ENCODE measurements around the gene LRIT2. TPM values are rescaled to one million over a fixed set of nuclear protein-coding genes. Genes with fewer than 3 reads are reported as not detected.

The LRIT2 gene
- total and polyA plus RNA-seq, 9 of the 15 experiments (the other 6 are each of a cell fraction or from before 2014, with no cell fraction given), result not detected

GRCh38 chr10:84258034-84258695 is 32.8 kb upstream of the LRIT2 start (continued):
- TF ChIP-seq ARID3B (CRISPR knock-in tag; IDR thresholded peaks at IDR 0.05; ENCODE audit: borderline replicate concordance), result no peak
- no peak for TF ChIP-seq JUND (IDR thresholded peaks at IDR 0.05; ENCODE audit: borderline replicate concordance, low read depth, low read length)
- TF ChIP-seq JUND (tag; IDR thresholded peaks at IDR 0.05; ENCODE audit: borderline replicate concordance, low read depth, low read length), result peak; percentile 15; the same call in 1 of the 3 replicates
- TF ChIP-seq RBM15 (IDR thresholded peaks at IDR 0.05; ENCODE audit: insufficient read depth, low read length), result no peak
- no peak for TF ChIP-seq ETV5 (CRISPR knock-in tag; IDR thresholded peaks at IDR 0.05; ENCODE audit: low read depth)
- TF ChIP-seq BRF1 (IDR thresholded peaks at IDR 0.05; ENCODE audit: borderline replicate concordance, extremely low read depth, insufficient read length), result no peak
- no peak for TF ChIP-seq SMAD3 (CRISPR knock-in tag; conservative IDR thresholded peaks at IDR 0.05)
- TF ChIP-seq NFYB (IDR thresholded peaks at IDR 0.05; ENCODE audit: extremely low read depth, insufficient read length), result no peak
- TF ChIP-seq ZNF431 (CRISPR knock-in tag; IDR thresholded peaks at IDR 0.05), result no peak
- no peak for TF ChIP-seq KAT8 (IDR thresholded peaks at IDR 0.05; ENCODE audit: low read depth)
- no peak for TF ChIP-seq ZNF583 (CRISPR knock-in tag; IDR thresholded peaks at IDR 0.05)
- TF ChIP-seq CTCF (IDR thresholded peaks at IDR 0.05 in 2 of 3, conservative IDR thresholded peaks at IDR 0.05 in 1 of 3; ENCODE audit: insufficient read depth in 2 of 3, low read depth in 1 of 3, low read length in 3 of 3), result no peak
- 0 out of 2 replicates have a peak, but pooled peaks have one; percentile 12 for TF ChIP-seq TEAD4 (IDR thresholded peaks at IDR 0.05; ENCODE audit: low read length)
- no peak for TF ChIP-seq TEAD4 (CRISPR knock-in tag; IDR thresholded peaks at IDR 0.05; ENCODE audit: borderline replicate concordance)
- TF ChIP-seq SMARCA5 (IDR thresholded peaks at IDR 0.05), result no peak
- TF ChIP-seq FOSL1 (tag; conservative IDR thresholded peaks at IDR 0.05), result peak; percentile 77
- no peak for TF ChIP-seq SUPT5H (IDR thresholded peaks at IDR 0.05)
- no peak for TF ChIP-seq ZNF263 (CRISPR knock-in tag; IDR thresholded peaks at IDR 0.05; ENCODE audit: borderline replicate concordance)
- TF ChIP-seq CREB5 (CRISPR knock-in tag; IDR thresholded peaks at IDR 0.05), result no peak
- no peak for TF ChIP-seq ZBTB26 (CRISPR knock-in tag; IDR thresholded peaks at IDR 0.05)
- TF ChIP-seq MCM7 (IDR thresholded peaks at IDR 0.05), result no peak
- TF ChIP-seq CBFA2T3 (IDR thresholded peaks at IDR 0.05), result peak; percentile 33; the same call in 1 of the 2 replicates
- no peak for TF ChIP-seq TARDBP (IDR thresholded peaks at IDR 0.05)
- no peak for TF ChIP-seq ZKSCAN1 (IDR thresholded peaks at IDR 0.05; ENCODE audit: low read depth, low read length)
- TF ChIP-seq PHB2 (IDR thresholded peaks at IDR 0.05; ENCODE audit: low read depth), result no peak
- TF ChIP-seq RBFOX2 (IDR thresholded peaks at IDR 0.05; ENCODE audit: low read depth, low read length), result no peak

Data from K562 (cell line).